Measurements from ENCODE around the gene VRK3.
"Not testable (repeated sequence)": the region's sequence is repeated elsewhere in the genome, so short reads cannot be mapped to it uniquely, and the experiment has no call there.

VRK3 gene

DNA sequence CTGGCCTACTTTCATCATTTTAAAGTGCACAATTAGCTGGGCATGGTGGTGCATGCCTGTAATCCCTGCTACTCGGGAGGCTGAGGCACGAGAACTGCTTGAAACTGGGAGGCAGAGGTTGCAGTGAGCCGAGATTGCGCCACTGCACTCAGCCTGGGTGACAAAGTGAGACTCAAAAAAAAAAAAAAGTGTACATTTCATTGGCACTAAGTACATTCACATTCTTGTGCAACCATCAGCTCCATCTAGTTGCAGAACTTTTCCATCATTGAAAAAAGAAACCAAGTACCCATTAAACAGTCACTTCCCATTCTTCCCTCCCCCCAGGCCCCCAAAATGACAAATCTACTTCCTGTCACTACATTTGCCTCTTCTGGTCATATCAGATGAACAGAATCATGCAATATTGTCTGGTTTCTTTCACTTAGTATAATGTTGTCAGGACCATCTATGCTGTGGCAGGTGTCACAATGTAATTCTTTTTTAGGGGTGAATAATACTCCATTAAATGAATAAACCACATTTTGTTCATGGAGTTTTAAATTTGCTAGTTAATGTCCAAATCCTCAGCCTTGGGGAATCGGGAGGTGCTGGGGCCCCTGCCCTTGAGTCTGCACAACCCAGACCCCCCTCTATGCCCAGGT lies 56.8 kb downstream of the VRK3 start:
- H3K36me3 ChIP-seq (ENCODE audit: insufficient read depth, low read length), result no peaks in the 10 kb centered on the region
- TF ChIP-seq, protein P1, sequence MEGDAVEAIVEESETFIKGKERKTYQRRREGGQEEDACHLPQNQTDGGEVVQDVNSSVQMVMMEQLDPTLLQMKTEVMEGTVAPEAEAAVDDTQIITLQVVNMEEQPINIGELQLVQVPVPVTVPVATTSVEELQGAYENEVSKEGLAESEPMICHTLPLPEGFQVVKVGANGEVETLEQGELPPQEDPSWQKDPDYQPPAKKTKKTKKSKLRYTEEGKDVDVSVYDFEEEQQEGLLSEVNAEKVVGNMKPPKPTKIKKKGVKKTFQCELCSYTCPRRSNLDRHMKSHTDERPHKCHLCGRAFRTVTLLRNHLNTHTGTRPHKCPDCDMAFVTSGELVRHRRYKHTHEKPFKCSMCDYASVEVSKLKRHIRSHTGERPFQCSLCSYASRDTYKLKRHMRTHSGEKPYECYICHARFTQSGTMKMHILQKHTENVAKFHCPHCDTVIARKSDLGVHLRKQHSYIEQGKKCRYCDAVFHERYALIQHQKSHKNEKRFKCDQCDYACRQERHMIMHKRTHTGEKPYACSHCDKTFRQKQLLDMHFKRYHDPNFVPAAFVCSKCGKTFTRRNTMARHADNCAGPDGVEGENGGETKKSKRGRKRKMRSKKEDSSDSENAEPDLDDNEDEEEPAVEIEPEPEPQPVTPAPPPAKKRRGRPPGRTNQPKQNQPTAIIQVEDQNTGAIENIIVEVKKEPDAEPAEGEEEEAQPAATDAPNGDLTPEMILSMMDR (IDR thresholded peaks at IDR 0.05; ENCODE audit: borderline replicate concordance, extremely low read depth, low read length, poor library complexity, severe bottlenecking), result no peak
- no peak for TF ChIP-seq EZH2 (IDR thresholded peaks at IDR 0.05; ENCODE audit: borderline replicate concordance, low read depth, low read length, severe bottlenecking)
- ATAC-seq (ENCODE audit: insufficient read depth, low read depth), result no peak
- no peak overlapping the region for H3K4me2 ChIP-seq (ENCODE audit: insufficient read depth, low read length)
- H3K4me3 ChIP-seq (ENCODE audit: low read depth in 1 of 2, low read length in 2 of 2), result no peak overlapping the region
- no peaks in the 10 kb centered on the region for H3K9me3 ChIP-seq (ENCODE audit: insufficient read depth, low read length, severe bottlenecking)
- no peak for DNase-seq
- H3K27ac ChIP-seq (ENCODE audit: low read length), result no peak overlapping the region
- H2AFZ ChIP-seq (ENCODE audit: low read depth, low read length), result no peak overlapping the region
- H3K4me1 ChIP-seq (ENCODE audit: insufficient read depth, low read length), result no peaks in the 10 kb centered on the region
- no peaks in the 10 kb centered on the region for H3K79me2 ChIP-seq (ENCODE audit: insufficient read depth, low read length)
- no peak overlapping the region for H3K9ac ChIP-seq (ENCODE audit: low read depth, low read length)
- no peaks in the 10 kb centered on the region for H3K27me3 ChIP-seq (ENCODE audit: insufficient read depth, low read length, poor library complexity)
- H4K20me1 ChIP-seq (ENCODE audit: insufficient read depth, low read length), result 0 out of 2 replicates have a peak, but pooled peaks cover 10% of the 10 kb centered on the region

DNA sequence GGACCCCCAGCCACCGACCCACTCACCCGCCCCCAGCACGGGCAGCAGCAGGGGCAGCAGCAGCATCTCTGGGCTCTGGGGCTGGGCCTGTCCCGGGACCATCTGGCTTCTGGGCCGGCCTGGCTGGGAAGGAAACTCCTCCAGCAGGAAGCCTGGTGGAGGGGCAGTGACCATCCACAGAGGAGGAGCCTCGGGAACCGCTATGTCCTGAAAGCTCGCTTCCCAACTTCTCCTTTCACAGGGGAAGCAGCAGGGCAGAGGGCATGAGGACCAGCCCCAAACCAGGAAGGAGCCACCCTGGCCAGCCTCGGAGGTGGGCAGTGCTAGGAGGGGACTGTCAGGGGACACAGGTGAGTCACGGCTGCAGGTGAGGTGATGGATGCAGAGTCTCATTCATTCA lies 64.2 kb downstream of the VRK3 start, which contains the start of gene SIGLEC11:
Gene SIGLEC11, minus strand, starts transcription at position 193 of the 400 bp plus-strand sequence. Its CDS starts 91 bp downstream, at position 102.
- H3K9ac ChIP-seq (ENCODE audit: low read depth, low read length), result not testable (repeated sequence)

DNA sequence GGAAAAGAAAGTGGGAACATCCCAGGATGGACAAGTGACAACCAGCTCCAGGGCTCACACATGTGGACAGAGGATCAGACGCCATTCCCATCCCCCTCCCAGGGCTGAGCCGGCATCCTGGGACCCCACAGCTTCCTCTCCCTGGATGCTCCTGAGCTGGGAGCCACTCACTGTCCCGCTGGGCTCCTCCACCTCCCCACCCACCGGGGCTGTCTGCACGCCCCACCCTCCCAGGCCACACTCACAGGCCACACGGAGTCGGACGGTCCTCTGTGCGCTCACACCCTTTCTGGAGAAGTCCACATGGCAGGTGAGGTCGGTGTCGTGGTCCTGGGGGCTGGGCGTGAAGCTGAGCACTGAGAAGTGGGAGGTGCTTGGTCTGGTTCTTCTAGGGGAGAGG lies 65.3 kb downstream of the VRK3 start:
- H3K9me3 ChIP-seq (ENCODE audit: insufficient read depth, low read length, severe bottlenecking); H3K27ac ChIP-seq (ENCODE audit: low read length); DNase-seq; H4K20me1 ChIP-seq (ENCODE audit: insufficient read depth, low read length); H3K4me1 ChIP-seq (ENCODE audit: insufficient read depth, low read length); ATAC-seq (ENCODE audit: insufficient read depth, low read depth); H3K36me3 ChIP-seq (ENCODE audit: insufficient read depth, low read length); H2AFZ ChIP-seq (ENCODE audit: low read depth, low read length); H3K79me2 ChIP-seq (ENCODE audit: insufficient read depth, low read length); H3K4me3 ChIP-seq (ENCODE audit: low read depth in 1 of 2, low read length in 2 of 2); H3K4me2 ChIP-seq (ENCODE audit: insufficient read depth, low read length); H3K27me3 ChIP-seq (ENCODE audit: insufficient read depth, low read length, poor library complexity); H3K9ac ChIP-seq (ENCODE audit: low read depth, low read length): not testable (repeated sequence)

More for the DNA sequence above, 64.2 kb downstream of the VRK3 start, which contains the start of gene SIGLEC11:
- not testable (repeated sequence) for ATAC-seq (ENCODE audit: insufficient read depth, low read depth); H2AFZ ChIP-seq (ENCODE audit: low read depth, low read length); H3K4me1 ChIP-seq (ENCODE audit: insufficient read depth, low read length); H3K27me3 ChIP-seq (ENCODE audit: insufficient read depth, low read length, poor library complexity); H3K9me3 ChIP-seq (ENCODE audit: insufficient read depth, low read length, severe bottlenecking); H3K79me2 ChIP-seq (ENCODE audit: insufficient read depth, low read length); H3K4me3 ChIP-seq (ENCODE audit: low read depth in 1 of 2, low read length in 2 of 2); H4K20me1 ChIP-seq (ENCODE audit: insufficient read depth, low read length); H3K27ac ChIP-seq (ENCODE audit: low read length); H3K36me3 ChIP-seq (ENCODE audit: insufficient read depth, low read length); H3K4me2 ChIP-seq (ENCODE audit: insufficient read depth, low read length); DNase-seq

DNA sequence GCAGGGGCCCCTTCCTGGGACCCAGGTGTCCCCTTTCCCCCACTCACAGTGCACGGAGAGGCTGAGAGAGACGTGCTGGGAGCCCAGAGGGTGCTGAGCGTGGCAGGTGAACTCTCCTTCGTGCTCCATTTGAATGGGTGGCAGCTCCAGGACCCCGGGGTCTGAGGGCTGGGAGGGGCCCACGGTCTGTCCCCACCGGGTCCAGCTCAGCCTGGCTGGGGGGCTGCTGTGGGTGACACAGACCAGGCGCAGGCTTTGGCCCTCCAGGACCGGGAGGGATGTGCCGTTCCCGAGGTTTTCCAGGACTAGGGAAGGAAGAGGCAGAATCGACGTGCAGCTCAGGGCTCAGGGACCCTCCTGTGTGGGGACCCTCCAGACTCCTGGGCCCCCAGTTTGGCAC lies 66.6 kb downstream of the VRK3 start:
- H3K27ac ChIP-seq (ENCODE audit: low read length); H3K9ac ChIP-seq (ENCODE audit: low read depth, low read length); ATAC-seq (ENCODE audit: insufficient read depth, low read depth); H3K4me3 ChIP-seq (ENCODE audit: low read depth in 1 of 2, low read length in 2 of 2); H3K79me2 ChIP-seq (ENCODE audit: insufficient read depth, low read length); H3K27me3 ChIP-seq (ENCODE audit: insufficient read depth, low read length, poor library complexity); H3K36me3 ChIP-seq (ENCODE audit: insufficient read depth, low read length); H3K4me1 ChIP-seq (ENCODE audit: insufficient read depth, low read length); H4K20me1 ChIP-seq (ENCODE audit: insufficient read depth, low read length); H3K9me3 ChIP-seq (ENCODE audit: insufficient read depth, low read length, severe bottlenecking); DNase-seq; H2AFZ ChIP-seq (ENCODE audit: low read depth, low read length); H3K4me2 ChIP-seq (ENCODE audit: insufficient read depth, low read length): not testable (repeated sequence)

DNA sequence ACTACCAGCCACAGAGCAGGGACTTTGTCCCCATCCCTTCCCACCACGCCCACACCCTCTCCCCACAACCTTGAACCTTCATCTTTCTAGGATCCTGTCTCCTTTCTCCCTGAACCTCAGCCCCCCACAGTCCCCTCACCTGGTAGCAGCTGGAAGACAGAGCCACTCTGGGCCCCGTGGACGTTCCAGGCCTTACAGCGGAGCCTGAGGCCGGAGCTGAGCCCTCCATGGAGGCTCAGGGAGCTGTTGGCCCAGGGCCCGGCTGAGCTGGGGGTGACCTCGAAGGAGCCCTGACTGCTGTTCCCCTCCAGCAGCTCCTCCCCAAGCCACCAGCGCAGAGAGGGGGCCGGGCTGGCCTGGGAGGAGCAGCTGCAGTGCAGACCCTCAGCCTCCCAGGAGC lies 67.0 kb downstream of the VRK3 start:
- ATAC-seq (ENCODE audit: insufficient read depth, low read depth); H3K79me2 ChIP-seq (ENCODE audit: insufficient read depth, low read length); H3K4me2 ChIP-seq (ENCODE audit: insufficient read depth, low read length); H3K36me3 ChIP-seq (ENCODE audit: insufficient read depth, low read length); H3K4me3 ChIP-seq (ENCODE audit: low read depth in 1 of 2, low read length in 2 of 2); H3K4me1 ChIP-seq (ENCODE audit: insufficient read depth, low read length); H2AFZ ChIP-seq (ENCODE audit: low read depth, low read length); H3K9me3 ChIP-seq (ENCODE audit: insufficient read depth, low read length, severe bottlenecking); H3K27me3 ChIP-seq (ENCODE audit: insufficient read depth, low read length, poor library complexity); H4K20me1 ChIP-seq (ENCODE audit: insufficient read depth, low read length); H3K9ac ChIP-seq (ENCODE audit: low read depth, low read length); H3K27ac ChIP-seq (ENCODE audit: low read length); DNase-seq: not testable (repeated sequence)
